GM18511 (cell line): ENCODE data around the gene FIGNL1.
A peak's percentile ranks its signal among the peaks of the same experiment; 100 is the strongest.

Experiments
- ATAC-seq: cut with Tn5 transposase; IDR thresholded peaks from one replicate; pipeline ENCODE4 v1.9.1; 2021; ENCODE audit warnings: mild to moderate bottlenecking, moderate library complexity; ENCODE audit not compliant: unreplicated experiment

The FIGNL1 gene, protein sequence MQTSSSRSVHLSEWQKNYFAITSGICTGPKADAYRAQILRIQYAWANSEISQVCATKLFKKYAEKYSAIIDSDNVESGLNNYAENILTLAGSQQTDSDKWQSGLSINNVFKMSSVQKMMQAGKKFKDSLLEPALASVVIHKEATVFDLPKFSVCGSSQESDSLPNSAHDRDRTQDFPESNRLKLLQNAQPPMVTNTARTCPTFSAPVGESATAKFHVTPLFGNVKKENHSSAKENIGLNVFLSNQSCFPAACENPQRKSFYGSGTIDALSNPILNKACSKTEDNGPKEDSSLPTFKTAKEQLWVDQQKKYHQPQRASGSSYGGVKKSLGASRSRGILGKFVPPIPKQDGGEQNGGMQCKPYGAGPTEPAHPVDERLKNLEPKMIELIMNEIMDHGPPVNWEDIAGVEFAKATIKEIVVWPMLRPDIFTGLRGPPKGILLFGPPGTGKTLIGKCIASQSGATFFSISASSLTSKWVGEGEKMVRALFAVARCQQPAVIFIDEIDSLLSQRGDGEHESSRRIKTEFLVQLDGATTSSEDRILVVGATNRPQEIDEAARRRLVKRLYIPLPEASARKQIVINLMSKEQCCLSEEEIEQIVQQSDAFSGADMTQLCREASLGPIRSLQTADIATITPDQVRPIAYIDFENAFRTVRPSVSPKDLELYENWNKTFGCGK

DNA sequence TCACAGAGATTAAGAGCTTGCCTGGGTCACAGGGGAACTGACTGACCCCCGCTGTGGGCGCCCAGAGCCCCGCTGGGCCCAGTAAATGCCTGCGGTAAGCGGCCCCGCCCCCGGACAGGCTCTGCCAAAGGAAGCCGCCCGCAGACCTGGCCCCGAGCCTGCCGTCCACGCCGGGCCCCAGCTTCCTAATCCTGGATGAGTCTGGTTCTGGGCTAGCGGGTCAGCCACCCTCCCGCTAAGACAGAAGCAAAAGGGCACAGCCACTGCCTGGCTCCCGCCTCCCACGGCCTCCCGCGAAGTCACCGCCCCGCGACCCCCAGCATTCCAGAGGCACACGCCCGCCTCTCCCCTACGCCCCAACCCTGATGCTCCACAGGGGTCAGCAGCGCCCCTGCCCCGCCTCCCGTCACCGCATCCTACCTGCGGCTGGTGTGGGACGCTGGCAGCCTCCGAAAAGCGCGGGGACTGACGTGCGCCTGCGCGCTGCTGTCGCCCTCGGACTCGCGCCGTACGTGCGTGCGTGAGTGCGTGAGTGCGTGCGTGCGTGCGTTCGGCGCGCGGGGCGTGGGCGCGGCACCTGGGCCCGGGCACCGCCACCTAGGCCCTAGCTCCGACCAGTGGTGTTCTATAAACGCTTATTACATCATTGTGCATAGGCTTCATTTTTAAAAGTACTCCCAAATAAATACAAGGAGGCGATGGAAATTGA, at the start of gene FIGNL1:
TSS of gene FIGNL1 (minus strand) at position 470 of the 709 bp plus-strand sequence. CDS start 3,063 bp downstream, outside the sequence.
- peak; percentile 94 for ATAC-seq

DNA sequence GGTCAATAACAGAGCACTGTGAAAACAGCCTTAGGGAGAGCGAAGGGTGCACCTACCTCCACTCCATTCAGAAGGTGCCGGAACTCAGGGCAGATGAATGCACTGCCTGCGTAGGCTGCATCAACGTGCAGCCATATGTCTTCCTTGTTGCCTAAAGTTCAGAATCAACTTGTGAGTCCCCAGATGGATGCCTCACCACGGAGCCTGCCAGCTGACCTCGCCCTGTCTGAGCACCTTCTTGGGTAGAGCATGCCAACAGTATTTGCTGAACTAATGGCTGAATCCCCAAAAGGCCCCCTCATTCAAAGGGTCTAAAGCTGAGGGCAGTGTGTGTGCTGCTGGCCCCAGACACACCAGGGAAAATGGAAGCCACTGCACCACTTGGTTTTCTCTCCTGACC, 48.9 kb upstream of the FIGNL1 start:
- no peak for ATAC-seq

DNA sequence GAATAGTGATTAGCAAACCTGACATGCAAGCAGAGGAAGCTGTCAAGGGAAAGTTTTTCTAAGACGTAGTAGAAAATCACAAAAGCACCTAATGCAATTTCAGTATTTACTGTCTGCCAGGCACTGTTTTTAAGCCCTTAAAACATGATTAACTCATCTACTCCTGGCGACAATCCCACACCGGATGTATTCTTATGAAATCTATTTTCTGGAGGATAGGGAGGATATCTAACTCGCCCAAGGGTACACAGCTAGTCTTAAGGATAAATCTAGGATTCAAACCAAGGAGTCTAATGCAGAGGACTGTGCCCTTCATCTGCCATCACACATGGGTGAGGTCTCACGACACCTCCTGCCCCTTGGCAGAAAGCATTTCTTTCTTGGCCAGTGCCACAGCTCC, 47.8 kb upstream of the FIGNL1 start:
- no peak for ATAC-seq

DNA sequence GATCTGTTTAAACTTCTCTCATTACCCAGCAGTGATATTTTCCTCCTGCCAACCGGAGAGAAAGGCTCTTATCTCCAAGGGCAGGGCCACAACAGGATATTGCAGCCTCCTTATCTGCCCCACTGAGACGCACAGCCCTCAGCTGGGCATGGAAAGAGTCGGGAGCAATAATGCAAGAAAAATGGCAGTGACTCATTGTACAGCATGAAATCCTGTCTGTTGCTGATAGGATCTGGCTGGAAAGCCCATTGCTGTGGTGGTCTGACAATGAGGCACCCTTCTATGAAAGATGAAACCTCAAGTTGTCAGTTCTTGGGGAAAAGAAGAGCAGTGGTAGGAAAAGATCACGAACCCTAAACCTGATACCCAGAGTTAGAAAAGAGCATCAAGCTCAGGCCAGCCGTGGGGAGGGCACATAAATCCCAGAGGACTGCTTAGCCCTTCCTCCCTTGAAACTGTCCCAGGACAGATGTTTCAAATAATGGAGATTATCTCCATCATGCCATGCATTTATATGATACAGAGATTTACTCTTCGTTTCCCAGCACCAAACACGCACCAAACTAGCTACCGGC, 47.0 kb upstream of the FIGNL1 start:
- ATAC-seq: no peak

DNA sequence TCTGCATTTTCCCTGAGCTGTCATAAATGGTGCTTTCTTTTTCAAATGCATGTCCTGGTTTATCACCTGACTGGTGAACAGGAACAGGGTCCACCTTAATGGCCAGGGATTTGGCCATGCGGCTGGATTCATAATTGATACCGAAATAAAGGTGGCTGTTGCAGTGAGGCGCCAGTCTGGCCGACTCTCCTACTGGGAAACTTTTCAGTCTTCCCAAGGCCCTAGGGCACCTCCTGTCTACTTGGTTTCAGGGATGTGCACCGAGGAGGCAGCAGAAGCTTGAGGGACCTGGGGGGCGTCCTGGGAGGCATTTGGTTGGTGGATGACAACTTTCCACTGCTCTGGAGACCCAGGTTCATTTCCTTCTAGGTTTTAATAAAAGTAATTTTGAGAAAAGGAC, 46.4 kb upstream of the FIGNL1 start:
- ATAC-seq: no peak

DNA sequence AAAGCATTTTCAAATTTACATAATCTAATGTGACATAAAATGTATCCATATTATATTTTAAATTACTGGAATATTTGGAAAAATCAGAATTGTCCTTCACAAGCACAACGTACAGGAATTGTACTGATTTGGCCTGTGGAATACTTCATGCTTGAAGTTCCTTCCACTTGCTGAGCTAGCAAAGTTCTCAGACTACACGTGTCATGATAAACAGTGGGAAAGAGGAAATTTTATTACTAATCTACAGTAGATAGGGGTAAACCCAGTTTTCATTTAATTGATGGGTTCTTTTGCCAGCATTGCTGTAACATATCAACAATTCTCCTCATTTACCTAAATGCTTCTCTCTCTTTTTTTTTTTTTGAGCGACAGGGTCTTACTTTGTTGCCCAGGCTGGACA, 45.6 kb upstream of the FIGNL1 start:
- ATAC-seq: no peak

DNA sequence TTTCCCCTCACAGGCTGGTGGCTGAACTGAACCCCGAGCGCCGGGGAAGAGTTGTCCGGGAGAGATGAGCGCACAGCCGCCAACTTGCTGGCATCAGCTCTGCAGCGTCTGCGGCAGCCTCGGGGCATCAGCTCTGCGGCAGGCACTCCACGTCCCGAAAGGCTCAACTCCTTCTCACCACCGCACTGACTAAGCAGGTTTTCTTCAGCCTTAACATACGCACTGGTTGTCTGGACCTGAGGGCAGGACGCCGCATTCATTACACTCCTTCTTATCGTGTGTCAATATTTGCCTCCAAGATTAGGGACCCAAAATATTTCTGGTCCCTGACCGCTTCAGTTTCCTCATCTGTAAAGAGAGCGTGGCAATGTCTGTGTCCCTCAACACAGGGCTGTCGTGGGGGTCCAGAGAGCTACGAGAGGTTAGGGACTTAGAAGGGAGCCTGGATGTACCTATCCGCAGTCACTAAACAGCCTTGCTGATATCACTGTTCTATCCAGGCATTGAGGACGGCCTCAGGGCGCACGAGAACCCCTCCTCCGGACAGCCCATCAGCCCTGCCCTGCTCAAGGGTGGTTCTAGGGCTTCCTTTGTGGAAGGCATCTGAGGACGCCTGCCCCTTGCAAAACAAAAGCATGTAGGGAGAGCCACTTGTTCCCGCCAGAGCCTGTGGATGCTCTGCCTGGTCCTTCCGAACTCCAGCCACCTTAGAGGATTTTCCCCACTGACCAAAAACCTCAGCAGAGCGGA, 42.8 kb upstream of the FIGNL1 start:
- ATAC-seq: no peak

DNA sequence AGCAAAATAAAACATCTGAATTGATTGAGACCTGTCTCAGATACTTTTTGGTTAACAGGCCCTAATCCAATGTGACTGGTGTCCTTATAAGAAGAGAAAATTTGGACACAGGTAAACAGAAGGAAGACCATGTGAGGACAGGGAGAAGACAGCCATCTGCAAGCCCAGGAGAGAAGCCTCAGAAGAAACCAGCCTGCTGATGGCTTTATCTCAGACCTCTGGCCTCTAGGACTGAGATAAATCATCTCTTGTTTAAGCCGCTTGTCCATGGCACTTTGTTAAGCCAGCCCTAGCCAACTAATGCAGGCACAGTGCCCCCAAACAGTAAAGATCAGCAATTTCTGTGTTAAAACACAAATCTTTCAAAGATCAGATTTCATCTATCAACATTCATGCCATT, 41.8 kb upstream of the FIGNL1 start:
- ATAC-seq: no peak

DNA sequence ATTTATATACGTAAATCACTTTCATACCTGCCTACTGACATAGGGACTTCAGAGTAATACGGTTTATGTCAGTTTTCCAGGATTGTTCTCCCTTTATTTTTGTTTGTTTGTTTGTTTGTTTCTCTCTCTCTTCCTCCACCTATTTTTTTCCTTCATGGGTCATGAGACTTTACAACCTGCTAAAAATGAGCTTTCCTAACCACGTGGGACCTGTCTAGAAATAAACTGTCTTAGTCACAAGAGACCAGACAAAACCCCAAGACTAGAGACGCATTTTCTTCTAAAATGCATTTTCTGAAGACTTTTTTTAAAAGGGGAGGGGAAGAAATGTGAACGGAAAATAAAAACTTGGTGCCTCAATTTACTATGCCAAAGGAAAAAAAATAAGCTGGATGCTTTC, 41.1 kb upstream of the FIGNL1 start:
- ATAC-seq: no peak

DNA sequence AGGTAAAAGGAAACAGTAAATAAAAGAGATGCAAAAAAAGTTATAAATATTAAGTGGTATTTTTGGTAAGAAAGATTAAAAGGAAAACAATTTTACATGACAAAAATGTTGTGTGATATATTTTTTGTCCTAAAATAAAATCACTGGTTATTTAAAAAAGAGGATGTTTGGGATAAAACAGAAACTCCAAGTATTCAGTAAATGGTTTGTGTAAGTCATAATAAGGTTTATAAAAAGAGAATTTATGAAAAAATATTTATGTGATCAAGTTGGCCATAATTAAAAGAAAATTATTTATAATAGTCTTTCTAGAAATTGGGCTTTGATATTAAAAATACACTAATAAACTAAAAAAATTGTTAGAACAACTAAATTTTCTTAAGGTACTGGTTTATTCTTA, 38.2 kb upstream of the FIGNL1 start:
- ATAC-seq: no peak

DNA sequence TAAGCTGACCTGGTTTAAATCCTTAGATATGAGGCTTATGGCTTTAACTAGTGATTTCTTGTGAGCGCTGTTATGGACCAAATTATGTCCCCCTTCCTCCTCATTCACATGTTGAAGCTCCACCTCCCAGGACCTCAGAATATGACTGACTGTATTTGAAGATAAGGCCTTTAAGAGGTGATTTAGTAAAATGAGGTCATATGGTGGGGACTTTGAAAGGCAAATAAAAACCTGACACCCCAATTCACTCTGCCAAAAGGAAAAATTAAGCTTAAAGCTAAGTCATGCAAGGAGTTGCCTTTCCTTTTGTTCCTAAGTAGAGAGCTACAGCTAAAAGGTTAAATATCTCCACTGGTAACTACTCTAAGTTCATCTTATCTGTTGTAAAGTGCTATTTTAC, 36.4 kb upstream of the FIGNL1 start:
- ATAC-seq: no peak

DNA sequence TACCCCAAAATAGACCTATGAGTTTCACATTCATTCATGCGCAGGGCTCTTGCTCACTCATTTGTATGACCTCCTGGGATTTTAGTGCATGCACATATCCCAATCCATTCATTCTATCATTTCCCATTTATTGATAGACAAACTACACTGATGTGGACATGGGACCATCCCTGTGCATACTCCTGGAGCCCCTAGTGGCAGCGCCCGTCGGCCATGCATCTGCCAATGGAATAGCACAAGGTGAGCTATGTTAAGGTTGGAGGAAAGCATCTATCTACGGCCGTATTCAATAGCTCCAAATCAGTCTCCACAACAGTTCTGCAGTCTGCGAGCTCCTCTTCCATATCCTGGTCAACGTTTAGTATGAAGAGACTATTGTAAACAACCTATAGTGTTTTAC, 31.7 kb upstream of the FIGNL1 start:
- no peak for ATAC-seq

DNA sequence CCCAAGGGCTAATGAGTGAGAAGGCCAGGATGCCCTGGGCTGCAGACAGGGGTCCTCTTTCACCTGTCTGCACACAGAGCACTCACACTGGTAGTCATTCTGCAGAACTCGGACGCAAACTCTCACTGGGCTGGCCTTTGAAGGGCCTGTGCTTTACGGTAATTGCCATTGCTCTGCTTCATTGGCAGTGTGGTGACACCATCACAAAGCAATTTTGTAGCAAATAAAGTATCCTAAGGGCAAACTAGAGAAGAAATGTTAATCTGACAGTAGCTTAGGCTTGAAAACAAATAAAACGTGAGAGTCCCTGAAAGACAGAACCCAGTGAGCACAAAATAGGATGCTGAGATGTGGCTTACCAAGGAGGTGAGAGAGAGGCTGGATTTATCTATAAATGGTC, 30.6 kb upstream of the FIGNL1 start:
- no peak for ATAC-seq

DNA sequence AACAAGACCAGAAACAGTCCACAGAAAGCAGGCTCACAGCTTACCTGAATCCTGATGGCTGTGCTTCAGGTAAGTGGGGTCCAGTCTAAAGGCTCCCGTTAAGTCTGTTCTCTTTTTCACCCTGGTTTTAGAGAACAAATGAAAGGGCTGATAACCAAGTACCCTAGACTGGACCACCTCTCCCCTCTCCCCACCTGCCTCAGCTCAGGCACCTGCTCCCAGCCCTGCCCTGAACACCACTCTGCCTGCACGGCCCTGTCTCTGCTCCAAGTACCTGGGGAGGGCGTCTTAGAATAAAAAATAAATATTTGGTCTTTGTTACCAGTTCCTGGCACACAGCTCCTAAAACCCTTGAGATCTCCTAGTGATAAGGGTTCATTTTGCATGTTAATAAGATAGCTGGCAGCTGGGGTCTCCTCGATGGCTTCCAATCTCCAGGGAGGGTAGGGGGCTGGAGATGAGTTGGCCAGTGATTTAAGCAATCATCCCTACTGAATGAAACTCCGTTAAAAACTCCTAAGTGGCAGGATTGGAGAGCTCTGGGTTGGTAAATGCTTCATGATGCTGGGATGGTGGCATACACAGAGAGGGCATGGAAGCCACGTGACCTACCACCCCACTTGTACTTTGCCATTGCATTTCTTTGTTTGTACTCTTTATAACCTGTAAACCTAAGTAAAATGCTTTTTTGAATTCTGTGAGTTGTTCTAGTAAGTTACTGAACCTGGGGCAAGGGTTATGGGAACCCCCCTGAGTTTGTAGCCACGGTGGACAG, 29.8 kb upstream of the FIGNL1 start:
- ATAC-seq: no peak

DNA sequence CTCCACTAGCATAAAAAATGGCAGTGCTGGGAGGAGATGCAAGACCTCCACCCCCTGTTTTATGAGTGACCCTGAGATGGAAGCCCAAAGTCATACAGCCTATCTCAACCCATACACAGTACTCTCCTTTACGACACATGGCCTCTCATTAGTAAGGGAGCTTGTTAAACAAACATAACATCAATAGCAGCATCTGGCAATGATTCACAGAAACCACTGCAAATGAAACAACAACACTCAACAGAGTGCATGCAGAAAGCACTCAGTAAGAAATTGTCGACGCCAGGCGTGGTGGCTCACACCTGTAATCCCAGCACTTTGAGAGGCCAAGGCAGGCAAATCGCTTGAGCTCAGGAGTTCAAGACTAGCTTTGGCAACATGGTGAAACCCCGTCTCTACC, 27.5 kb upstream of the FIGNL1 start:
- ATAC-seq: no peak

DNA sequence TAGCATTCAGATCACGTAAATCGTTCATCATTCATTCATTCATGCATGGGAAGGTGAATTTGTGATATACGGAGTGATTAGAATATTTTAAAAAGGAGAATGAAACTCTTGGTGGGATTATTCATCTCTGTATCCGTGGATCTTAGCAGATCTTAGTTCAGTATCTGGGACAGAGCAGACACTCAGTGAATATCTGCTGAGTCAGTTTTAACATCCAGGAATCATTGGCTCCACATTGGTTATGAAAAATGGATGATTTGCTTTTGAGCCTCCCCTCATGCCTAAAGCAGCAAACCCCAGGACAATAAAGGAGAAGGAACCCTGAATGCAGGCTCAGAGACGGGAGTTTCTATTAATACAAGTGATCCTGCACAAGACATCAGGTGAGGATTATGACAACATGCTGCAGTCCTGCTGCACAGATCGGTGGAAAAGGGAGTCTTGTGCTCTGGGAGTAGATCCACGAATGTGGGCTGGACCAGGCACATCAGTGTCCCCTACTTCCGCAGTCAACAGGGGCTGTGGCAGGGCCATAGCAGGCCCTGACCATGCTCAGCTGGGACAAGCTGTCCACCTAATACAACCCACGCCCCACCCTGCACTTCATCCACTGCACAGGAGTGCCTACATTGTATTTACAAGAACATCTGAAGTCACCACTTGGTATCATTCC, 26.9 kb upstream of the FIGNL1 start:
- no peak for ATAC-seq

DNA sequence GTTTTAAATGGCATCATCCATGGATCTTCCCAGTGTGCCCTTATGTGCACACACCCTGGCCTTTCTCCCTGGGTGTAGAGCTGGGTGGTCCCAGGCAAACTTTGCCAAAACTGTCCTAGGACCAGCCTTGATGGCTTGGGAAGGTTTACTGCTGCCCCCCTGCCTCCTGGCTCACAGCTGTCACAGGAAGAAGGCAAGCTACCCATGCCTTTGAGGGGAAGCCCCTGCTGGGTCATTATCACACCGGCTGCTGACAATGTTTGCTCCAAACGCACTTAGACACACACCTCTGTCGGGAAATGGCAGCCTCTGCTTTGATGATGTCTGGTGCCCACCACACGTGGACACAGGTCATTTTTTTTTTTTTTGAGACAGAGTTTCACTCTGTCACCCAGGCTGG, 25.2 kb upstream of the FIGNL1 start:
- peak; percentile 74 for ATAC-seq

DNA sequence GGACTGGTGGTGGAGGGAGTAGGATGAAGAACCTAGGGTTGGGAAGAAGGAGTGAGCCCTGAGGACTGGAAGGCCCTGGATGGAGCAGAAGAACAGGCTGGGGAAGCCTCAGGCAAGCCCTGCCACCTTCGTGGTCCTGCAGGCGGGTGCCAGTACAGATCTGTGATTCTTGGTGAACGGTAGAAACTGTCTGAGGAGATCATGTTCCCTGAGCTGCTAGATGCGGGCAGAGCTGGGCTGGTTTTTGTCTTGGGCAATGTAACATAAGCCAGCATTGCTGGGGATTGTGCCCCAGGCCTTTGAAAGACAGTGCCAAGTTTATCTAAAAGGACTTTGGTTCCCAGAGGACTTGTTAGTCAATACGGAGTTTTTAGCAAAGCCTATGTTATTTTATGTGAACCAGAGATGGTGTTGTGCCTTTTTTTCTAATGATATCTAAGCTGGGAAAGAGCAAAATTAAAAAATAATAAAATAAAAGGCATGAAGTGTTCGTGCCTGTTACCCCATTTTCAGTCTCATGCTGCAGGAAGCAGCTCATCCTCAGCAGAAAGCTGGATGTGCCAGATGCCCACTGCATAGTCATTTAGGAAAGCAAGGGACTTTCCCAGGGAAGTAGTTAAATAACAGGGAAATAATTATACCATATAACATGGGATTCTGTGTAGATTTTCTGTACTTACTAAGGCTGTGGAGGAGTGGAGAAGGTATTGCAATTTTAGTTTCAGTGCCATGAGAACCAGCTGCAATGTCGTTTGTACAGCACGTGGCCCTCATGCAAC, 24.4 kb upstream of the FIGNL1 start:
- no peak for ATAC-seq

DNA sequence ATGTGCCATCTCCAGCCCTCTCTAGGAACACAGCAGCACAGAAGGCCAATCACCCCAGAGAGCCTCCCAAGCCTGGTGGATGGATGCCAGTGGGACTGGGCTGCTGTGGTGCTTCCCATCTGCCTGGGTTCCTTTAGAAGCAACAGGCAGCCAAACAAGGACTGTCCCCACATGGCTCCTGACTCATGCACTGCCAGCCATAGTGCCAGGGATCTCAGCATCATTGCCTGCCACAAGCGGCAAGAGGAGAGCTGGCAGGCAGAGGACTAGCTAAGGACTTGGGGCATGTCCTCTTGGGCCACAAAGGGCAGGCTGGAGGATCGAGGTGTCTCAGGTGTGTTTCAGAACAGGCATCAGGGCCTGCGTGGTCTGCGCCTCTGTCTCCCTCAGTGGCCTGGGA, 23.4 kb upstream of the FIGNL1 start:
- no peak for ATAC-seq
